ENCODE measurements around the gene ENOX1. TPM values are rescaled to one million over a fixed set of nuclear protein-coding genes. Genes with fewer than 3 reads are reported as not detected.

Gene ENOX1
- total and polyA plus RNA-seq, 2 of the 8 experiments (the other 6 are each of a cell fraction or from before 2014, with no cell fraction given) = 0.23 to 0.37 TPM

DNA sequence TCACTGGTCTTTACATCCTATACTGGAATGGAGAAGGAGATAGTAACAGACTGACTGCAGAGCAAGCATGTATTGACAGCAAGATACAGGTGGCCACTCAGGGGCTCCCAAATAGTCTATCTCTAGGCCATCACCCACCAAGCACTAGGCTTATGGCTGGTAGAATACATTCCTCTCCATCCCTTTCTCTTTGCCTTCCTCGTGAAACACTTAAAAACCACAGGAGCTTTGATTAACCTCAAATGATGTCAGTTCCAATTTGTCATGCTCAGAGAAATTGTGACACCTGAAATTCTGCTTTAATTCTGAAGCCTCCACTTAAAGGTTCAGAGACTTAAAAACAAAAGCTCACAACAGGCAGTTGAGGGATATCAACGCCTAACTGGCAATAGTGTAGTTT is 17.2 kb downstream of the ENOX1 start (continued):
- TF ChIP-seq, protein P1, sequence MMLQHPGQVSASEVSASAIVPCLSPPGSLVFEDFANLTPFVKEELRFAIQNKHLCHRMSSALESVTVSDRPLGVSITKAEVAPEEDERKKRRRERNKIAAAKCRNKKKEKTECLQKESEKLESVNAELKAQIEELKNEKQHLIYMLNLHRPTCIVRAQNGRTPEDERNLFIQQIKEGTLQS (IDR thresholded peaks at IDR 0.05; ENCODE audit: insufficient read depth, low read depth, low read length) = no peak

Measured in H1 (cell line).